HG02678 (cell line): ENCODE data around the gene ARAP3.
A peak's percentile ranks its signal among the peaks of the same experiment; 100 is the strongest.

ENCODE experiments used
- ATAC-seq: cut with Tn5 transposase; IDR thresholded peaks from one replicate; pipeline ENCODE4 v1.9.1; 2021; ENCODE audit warnings: mild to moderate bottlenecking, moderate library complexity; ENCODE audit not compliant: unreplicated experiment

ARAP3 gene

DNA sequence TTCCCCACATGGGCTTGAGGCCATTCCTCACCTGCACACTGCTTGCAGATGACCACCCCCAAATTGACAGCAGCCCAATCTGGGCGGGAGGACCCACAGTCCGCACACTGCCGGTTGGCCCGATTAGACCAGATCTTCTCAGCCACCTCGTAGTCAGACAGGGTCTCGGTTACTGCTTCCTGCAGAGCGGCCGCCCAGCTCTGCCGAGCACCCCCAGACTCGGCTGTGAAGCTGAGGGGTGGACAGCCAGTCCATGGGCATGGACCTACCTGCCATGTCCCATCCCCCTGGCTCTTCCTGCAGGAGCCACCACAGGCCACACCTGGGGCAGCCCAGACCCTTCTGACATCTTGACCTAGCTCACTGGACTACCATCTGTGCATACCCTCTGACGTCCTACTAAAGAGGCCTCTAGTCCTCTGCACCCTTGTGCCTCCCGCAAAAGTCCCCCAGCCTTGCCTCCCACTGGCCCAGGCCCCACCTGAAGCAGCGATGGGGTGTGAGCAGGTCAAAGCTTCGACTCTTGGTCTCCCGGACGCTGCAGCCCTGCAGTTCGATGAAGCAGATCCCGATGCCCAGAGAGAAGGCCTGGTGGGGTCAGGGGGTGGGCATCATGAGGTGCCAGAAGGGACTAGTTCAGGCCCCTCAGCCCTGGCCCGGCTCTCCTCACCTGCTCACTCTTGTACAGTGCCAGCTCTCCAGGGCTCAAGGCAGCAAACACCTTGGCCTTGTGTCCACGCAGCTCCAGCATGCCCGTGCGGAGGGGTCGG lies 9.8 kb downstream of the ARAP3 start:
- no peak for ATAC-seq

DNA sequence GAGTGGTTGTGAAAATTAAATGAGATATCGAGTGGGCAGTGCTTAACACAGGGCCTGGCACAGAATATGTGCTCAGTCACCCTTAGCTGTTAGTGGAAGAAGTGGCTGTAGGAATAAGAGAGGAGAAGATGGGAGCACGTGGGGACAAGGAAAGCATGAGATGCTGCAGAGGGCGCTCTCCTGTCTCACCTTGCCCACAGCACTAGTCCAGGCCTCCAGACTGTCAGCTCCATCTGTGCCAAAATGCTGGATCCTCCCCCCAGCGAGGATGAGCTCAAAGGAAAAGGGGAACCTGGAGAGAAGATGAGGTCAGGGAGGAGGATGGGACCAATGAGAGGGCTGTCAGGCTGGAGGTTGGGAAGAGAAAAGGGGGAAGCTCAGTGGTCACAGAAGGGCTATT lies 12.5 kb downstream of the ARAP3 start:
- ATAC-seq = no peak

DNA sequence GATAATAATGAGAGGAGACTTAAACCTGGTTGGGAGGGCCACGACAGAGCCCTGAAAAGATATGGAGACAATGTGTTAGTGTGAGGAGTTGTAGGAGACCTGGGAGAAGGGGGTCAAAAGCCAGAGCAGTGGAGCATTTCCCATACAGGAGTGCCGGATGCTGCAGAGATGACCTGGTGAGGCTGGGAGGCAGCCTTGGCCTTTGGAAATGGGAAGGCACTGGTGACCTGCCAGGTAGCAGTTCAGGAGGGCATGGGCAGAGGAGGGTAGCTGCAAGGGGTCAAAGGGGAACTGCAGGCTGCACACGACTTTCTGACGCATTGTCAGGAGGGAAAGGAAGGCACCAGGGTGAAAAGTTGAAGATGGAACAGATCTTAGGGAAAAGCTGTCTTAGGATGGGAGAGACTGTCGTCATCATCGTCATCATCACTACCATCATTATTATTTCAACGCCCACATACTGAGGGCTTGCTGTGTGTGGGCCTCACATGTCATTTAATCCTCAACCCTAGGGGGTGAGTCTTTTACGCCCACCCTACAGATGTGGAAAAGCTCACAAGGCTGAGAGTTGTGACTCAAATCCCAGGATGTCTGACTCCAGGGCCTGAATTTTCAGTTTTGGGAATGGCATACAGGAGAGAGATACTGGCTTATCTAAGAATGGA lies 13.3 kb downstream of the ARAP3 start:
- no peak for ATAC-seq

- no peak for ATAC-seq
Measured at GRCh38 chr5:141665995-141666940, 15.8 kb downstream of the ARAP3 start.

DNA sequence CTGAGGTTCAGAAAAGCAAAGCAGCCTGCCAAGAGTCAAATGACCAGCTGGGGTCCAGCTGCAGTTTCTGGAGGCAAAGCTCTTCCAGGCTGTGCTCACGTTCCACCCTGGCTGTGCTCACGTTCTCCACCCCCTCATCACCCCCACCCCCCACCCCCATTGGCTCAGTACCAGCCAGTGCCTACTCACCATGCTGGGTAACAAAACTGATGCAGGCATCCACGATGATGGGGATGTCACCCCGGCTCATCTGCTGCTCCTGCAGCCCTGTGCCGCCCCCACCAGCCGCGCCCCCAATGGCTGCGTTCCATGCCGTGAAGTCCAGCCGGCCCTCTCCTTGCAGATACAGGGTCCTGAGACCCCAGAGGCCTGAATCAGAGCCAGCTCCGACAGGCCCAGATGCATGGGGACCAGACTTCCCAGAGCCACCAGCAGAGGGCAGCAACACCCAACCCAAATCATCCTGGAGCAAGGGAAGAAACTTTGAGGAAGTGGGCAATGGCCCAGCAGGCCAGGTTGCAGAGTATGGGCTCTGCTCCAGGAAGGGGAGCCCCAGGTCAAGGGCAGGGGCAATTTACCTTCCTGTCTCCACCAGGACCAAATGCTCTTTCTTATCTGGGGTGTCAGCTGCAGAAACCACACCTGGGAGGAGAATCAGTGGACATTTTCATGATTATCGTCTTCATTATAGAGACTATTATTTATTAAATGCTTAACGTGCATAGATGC lies 17.1 kb downstream of the ARAP3 start:
- peak; percentile 98 for ATAC-seq

DNA sequence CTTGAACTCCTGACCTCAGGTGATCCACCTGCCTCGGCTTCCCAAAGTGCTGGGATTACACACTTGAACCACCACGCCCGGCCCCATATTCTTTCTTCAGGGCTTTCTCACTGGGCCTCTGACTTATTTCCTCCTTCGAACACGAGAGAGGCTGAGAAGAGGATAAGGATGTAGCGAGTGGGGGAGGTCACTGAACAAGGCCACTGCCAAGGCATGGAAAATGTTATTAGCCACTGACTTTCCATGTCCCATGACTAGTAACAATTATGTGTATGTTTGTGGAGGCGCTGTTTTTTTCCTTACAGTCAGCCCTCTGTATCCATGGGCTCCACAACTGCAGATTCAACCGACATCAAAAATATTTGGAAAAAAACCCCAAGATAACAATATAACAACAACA lies 18.5 kb downstream of the ARAP3 start:
- no peak for ATAC-seq

DNA sequence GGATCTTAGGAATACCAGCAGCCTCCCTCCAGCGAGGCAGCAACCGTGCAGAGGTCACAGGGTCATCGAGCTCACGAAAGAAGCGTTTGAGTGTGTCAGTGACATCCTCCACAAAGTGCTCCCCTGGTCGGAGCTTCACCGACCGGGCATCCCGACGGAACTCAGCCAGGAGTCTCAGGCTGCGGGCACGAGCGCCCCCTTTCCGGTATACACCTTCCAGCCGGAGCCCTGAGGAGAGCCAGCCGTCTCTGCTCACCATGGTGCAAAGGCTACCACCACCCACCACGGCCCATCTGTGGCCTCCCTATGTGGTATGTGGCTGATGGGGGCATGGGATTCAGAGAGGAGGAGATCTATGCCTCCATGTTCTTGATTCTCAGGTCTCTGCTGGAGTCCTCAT lies 20.0 kb downstream of the ARAP3 start:
- ATAC-seq = no peak

DNA sequence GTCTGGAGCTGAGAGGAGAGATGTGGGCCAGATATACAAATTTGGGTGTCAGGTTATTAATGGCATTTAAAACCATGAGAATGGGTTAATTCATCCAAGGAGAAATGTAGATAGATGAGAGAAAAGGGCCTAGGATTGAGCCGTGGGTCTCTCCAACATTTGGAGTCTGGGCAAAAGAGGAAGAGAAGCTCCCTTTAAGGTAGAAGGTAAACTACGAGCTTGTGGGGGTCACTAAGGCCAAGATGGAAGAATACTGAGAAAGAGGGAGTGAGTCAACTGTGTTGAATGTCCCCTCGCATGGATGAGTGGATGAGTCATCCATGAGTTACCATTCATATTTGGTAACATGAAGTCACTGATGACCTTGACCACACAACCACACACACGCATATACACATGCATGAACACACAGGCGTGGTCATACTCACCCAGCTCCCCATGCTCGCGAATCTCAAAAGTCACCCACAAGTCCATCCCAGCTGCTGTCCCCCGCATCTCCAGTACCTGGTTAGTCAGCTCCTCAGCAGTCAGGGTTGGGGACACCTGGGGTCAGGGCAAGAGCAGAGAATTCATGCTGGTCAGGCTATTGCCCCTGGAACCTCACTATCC lies 24.0 kb downstream of the ARAP3 start:
- ATAC-seq = peak; percentile 44

DNA sequence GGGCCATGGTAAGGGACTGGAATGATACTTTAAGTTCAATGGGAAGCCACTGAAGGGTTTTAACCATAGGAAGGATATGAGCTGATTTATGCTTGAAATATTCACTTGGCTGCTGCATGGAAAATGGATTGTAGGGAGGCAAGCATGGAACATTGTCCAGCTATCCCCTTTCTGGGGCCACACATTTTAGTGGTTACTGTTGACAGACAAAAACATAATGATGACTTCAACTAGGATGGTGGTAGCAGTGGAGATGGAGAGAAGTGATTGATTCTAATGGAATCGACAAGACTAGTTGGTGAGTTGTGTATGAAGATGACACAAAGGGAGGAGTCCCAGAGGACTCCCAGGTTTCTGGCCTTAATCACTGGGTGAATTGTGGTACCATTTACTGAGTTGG lies 24.6 kb downstream of the ARAP3 start:
- ATAC-seq = no peak

DNA sequence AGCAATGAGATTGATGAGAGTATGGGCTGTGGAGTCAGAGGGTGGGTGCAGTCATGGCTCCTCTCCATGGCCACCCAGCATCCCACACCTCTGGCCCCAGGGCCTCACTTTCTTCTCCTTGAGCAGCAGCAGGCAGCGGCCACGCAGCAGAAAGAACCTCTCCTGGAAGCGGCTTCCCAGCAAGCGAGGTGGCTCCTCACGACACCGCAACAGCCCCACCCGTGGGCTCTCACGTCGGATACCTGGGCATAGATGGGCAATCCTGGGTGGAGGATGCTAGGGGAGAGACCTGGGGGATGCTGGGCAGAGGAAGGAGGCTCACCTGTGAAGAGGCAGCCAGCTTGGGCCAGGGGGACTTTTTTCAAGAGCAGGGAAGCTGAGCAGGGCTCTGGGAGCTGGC lies 25.6 kb downstream of the ARAP3 start:
- no peak for ATAC-seq

DNA sequence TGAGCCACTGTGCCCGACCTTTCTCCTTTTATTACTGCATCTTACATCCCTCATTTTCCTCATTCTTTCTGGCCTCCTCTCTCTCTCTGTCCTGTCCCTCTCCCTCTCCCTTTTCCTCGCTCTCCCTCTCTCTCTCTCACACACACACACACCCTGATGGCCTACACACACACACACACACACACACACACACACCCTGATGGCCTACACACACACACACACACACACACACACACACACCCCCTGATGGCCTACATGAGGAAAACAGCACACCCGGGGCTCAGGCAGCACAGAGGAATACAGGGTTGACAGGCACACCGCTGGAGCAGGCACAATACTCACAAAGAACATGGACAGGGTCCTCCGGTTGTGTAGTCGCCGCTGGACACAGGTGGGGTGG lies 27.0 kb downstream of the ARAP3 start:
- ATAC-seq = no peak

DNA sequence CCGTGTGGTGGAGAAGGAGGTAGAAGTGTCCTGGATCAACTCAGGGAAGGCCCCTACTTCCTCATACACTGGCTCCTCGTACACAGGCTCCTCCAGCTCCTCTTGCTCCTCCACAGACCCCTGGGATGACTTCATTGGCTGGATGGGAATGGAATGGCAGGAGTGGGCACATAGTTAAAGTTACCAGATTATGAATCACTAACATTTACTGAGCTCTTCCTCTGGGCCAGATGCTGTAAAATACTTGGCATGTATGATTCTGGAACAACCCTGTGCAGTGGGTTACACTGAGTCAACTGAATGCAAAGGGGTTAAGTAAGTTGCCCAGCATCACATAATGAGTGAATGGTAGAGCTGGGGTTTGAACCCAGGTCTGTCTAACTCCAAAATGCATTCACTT lies 27.7 kb downstream of the ARAP3 start:
- no peak for ATAC-seq

DNA sequence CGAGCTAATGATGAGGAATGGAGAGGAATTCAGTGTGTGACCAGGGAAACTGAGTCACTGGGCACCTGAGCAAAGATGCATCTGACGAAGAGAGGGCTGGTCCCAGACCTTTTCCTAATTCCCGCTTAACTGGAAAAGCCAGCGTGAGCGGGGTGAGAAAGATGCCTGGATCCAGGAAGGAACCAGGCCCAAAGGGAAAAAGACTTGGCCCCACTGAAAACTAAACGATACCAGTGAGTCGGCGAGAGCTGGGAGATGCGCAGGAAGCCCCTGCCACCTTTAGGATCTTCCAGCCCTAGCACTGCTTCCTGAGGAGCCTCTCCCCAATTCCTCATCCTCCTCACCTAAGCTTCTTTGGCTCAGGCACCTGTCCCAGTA lies 30.3 kb downstream of the ARAP3 start:
- no peak for ATAC-seq

GRCh38 chr5:141650851-141651727 lies 30.9 kb downstream of the ARAP3 start, which contains the start of gene FCHSD1:
FCHSD1 (minus strand) TSS chr5:141651418; CDS start chr5:141651368, 50 bp downstream.
- ATAC-seq = peak; percentile 96

- no peak for ATAC-seq
Measured at GRCh38 chr5:141649972-141650371, 32.1 kb downstream of the ARAP3 start.

DNA sequence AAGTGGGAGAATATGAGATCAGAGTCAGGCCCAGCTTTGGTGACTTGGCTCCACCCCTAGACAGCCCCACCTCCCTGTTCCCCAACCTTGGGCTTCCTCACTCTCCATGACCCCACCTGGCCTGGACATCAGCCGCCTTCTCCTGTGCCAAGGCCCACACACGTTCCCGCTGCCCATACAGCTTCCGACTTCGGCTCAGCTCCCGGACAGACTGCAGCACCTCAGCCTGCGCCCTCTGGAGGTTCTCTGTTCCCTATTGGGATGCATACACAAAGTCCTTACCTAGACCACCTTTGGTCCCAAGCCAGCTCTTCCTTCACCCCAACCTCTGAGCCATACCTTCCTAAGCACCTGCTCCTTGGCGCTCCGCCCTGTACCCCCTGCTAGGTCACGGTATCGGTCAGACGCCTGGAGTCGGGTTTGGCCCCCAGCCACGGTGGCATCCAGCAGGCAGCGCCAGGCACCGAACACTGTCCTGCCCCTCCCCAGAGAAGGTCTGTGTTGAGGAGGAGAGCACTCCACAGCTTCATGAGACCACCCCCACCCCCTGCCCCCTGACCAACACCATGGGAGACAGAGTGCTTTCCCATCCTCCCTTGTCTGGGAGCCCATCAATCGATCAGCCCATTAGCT lies 32.9 kb downstream of the ARAP3 start:
- no peak for ATAC-seq

GRCh38 chr5:141647851-141648250 lies 34.2 kb downstream of the ARAP3 start:
- no peak for ATAC-seq

DNA sequence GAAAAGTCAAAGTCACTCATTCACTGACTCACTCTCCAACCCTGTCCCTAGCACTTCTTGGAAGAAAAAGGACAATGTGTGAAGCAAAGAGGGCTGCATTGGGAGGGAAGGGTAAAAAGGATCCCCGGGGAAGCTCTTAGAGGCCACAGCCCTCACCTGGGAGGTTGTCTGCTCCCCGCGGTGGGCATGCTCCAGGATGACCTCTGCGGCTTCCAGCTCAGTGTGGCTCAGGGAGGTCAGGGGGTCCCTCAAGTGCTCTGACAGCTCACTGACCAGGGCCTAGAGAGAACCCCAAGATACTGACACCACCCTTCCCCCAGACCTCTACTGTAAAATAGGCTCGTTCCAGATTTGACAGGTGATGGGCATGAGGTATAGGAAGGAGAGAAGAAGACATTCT lies 34.8 kb downstream of the ARAP3 start:
- no peak for ATAC-seq

- no peak for ATAC-seq
Measured at GRCh38 chr5:141646026-141646425, 36.0 kb downstream of the ARAP3 start.
